ENCODE results near the gene FOXO3. TPM values are rescaled to one million over a fixed set of nuclear protein-coding genes. Genes with fewer than 3 reads are reported as not detected.

The FOXO3 gene
- total RNA-seq, 1 experiment from 2014 or later = 43.8 TPM

- no peaks in the 10 kb centered on the region; the same call in 1 of the 2 replicates for H3K9me3 ChIP-seq (ENCODE audit: control insufficient read depth, insufficient read depth, low read depth, low read length)
- TF ChIP-seq POLR2AphosphoS5 (IDR thresholded peaks at IDR 0.05; ENCODE audit: low read depth, low read length) (no peak), TCF7L2 (IDR thresholded peaks at IDR 0.05; ENCODE audit: low read depth, low read length) (no peak), REST (IDR thresholded peaks at IDR 0.05; ENCODE audit: insufficient read depth in 1 of 2, low read depth in 2 of 2, low read length in 1 of 2) (no peak), SIN3A (IDR thresholded peaks at IDR 0.05; ENCODE audit: borderline replicate concordance, insufficient read depth, low read depth, low read length) (no peak)
- TF ChIP-seq, protein P1, sequence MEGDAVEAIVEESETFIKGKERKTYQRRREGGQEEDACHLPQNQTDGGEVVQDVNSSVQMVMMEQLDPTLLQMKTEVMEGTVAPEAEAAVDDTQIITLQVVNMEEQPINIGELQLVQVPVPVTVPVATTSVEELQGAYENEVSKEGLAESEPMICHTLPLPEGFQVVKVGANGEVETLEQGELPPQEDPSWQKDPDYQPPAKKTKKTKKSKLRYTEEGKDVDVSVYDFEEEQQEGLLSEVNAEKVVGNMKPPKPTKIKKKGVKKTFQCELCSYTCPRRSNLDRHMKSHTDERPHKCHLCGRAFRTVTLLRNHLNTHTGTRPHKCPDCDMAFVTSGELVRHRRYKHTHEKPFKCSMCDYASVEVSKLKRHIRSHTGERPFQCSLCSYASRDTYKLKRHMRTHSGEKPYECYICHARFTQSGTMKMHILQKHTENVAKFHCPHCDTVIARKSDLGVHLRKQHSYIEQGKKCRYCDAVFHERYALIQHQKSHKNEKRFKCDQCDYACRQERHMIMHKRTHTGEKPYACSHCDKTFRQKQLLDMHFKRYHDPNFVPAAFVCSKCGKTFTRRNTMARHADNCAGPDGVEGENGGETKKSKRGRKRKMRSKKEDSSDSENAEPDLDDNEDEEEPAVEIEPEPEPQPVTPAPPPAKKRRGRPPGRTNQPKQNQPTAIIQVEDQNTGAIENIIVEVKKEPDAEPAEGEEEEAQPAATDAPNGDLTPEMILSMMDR (IDR thresholded peaks at IDR 0.05) = no peak
- H3K4me3 ChIP-seq (ENCODE audit: low read depth in 2 of 2, low read length in 2 of 2) = no peak overlapping the region
- peaks cover 15% of the 10 kb centered on the region for H3K4me1 ChIP-seq (ENCODE audit: control insufficient read depth, insufficient read depth, low read length)
- H3K27ac ChIP-seq (ENCODE audit: low read length) = no peak overlapping the region
- H3K36me3 ChIP-seq (ENCODE audit: control insufficient read depth, insufficient read depth, low read length) = no peaks in the 10 kb centered on the region
- in situ Hi-C loops (cut with HindIII; ENCODE audit: low pct_unique_long_range_greater_than_20kb, low sequenced_read_pairs) = no loop called here
- intact Hi-C loops (cut with micrococcal nuclease; ENCODE audit: unreplicated experiment) = no loop called here
- no peaks in the 10 kb centered on the region for H3K27me3 ChIP-seq (ENCODE audit: control insufficient read depth, insufficient read depth, low read length)
- no peak for DNase-seq (ENCODE audit: low read depth, low spot score)
- CTCF ChIA-PET = interaction anchor here (0.7 kb wide), 1 partner anchor 23 kb away, joined by 5 read pairs; no protein-coding TSS in a partner anchor
- POLR2A ChIA-PET = no interaction called here
- ATAC-seq = no peak
- BruUV-seq (replicated peaks) = no TSS peak
Measured at GRCh38 chr6:108610957-108611586, 50.4 kb downstream of the FOXO3 start.

DNA sequence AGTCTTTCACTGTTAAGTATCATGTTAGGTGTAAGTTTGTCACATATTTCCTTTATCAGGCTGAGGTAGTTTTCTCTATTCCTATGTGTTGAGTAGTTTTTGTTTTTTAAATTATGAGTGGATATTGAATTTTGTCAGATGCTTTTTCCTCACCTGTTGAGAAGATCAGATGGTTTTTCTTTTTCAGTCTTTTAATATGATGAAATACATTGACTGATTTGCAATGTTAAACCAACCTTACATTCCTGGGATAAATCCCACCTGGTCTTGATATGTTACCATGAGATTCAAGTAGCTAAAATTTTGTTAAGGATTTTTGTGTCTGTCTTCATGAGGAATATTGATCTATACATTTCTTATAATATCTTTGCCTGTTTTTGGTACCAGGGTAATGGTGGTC lies 52.1 kb downstream of the FOXO3 start:
- DNase-seq (ENCODE audit: low read depth, low spot score) (no peak), ATAC-seq (no peak)
- TF ChIP-seq, protein P1 (IDR thresholded peaks at IDR 0.05) = no peak
- Histone ChIP-seq H3K36me3 (ENCODE audit: control insufficient read depth, insufficient read depth, low read length) (no peaks in the 10 kb centered on the region), H3K4me1 (ENCODE audit: control insufficient read depth, insufficient read depth, low read length) (peaks cover 15% of the 10 kb centered on the region), H3K27ac (ENCODE audit: low read length) (no peak overlapping the region), H3K27me3 (ENCODE audit: control insufficient read depth, insufficient read depth, low read length) (no peaks in the 10 kb centered on the region), H3K4me3 (ENCODE audit: low read depth in 2 of 2, low read length in 2 of 2) (no peak overlapping the region), H3K9me3 (ENCODE audit: control insufficient read depth, insufficient read depth, low read depth, low read length) (no peaks in the 10 kb centered on the region; the same call in 1 of the 2 replicates)
- ChIA-PET POLR2A (no interaction called here), CTCF (no interaction called here)
- intact Hi-C loops (cut with micrococcal nuclease; ENCODE audit: unreplicated experiment) = no loop called here
- in situ Hi-C loops (cut with HindIII; ENCODE audit: low pct_unique_long_range_greater_than_20kb, low sequenced_read_pairs) = no loop called here
- no TSS peak for BruUV-seq (replicated peaks)
